Lung microvascular endothelial cell (primary cell): ENCODE data around the gene MAP3K14. TPM values are rescaled to one million over a fixed set of nuclear protein-coding genes. Genes with fewer than 3 reads are reported as not detected.
A peak's percentile ranks its signal among the peaks of the same experiment; 100 is the strongest.
"Not testable (repeated sequence)": the region's sequence is repeated elsewhere in the genome, so short reads cannot be mapped to it uniquely, and the experiment has no call there.

Source experiments
- DNase-seq, 2 donors: peaks; one replicate each; pipeline versions ENCODE4 v3.0.0 to v3.0.0-alpha.2; 2010; ENCODE audit warnings: low read depth in 2 of 2
- total RNA-seq: library from RNA; depleted of rRNA; stranded (reverse); fragments of >200 nt; gene quantifications from 2 replicates; pipeline ENCODE4 v1.2.1, GENCODE V29; 2014

Gene MAP3K14
- total RNA-seq, 1 donor from 2014 or later: 1.8 TPM

- not testable (repeated sequence) for DNase-seq
Measured at GRCh38 chr17:45302220-45302619, 14.6 kb downstream of the MAP3K14 start.

DNA sequence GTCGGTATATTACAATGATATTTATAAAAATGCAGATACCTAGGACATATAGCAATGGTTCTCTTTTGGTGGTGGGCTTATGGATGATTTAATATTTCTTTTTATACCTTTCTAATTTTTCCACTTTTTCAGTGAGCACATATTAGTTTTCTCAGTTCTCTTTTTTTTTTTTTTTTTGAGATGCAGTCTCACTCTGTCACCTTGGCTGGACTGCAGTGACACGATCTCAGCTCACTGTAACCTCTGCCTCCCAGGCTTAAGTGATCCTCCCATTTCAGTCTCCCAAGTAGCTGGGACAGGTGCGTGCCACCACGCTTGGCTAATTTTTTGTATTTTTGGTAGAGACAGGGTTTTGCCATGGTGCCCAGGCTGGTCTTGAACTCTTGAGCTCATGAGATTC is 15.1 kb downstream of the MAP3K14 start:
- no peak for DNase-seq

GRCh38 chr17:45300060-45300751 is 16.6 kb downstream of the MAP3K14 start:
- DNase-seq: no peak

GRCh38 chr17:45299361-45299760 is 17.5 kb downstream of the MAP3K14 start:
- no peak for DNase-seq

DNA sequence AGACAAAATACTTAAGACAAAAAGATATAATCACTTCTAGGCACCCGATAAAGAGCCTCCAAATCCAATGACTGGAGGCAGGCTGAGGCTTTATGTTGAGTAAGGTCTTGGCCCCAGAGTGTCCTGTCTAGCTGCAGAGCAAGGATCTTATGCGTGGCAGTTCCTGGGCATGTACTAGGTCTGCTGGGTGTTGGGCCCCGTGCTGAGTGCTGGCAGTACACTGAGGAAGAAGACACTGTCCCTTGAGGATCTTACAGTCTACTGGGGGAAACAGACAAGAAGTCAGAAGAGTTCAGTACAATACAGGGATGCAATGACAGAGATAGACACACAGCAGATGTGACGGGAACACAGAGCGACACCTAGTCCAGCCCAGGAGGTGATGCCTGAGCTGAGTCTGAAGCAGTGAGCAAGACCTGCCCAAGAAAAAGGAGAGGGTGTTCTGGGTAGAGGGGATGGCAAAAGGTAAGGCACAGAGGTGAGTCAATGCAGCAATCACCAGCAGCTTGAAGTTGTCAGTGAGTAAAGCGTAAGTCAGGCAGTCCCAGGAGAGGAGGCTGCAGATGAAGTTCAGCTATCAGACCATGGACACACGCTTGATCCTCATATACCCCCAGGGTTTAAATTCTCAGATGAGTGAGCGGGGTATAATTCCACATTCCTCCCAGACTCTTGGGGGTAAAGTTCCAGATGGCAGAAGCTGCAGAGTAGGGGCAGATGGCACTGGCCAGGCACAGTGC is 18.1 kb downstream of the MAP3K14 start:
- no peak for DNase-seq

GRCh38 chr17:45296833-45297124 is 20.0 kb downstream of the MAP3K14 start:
- DNase-seq: no peak

DNA sequence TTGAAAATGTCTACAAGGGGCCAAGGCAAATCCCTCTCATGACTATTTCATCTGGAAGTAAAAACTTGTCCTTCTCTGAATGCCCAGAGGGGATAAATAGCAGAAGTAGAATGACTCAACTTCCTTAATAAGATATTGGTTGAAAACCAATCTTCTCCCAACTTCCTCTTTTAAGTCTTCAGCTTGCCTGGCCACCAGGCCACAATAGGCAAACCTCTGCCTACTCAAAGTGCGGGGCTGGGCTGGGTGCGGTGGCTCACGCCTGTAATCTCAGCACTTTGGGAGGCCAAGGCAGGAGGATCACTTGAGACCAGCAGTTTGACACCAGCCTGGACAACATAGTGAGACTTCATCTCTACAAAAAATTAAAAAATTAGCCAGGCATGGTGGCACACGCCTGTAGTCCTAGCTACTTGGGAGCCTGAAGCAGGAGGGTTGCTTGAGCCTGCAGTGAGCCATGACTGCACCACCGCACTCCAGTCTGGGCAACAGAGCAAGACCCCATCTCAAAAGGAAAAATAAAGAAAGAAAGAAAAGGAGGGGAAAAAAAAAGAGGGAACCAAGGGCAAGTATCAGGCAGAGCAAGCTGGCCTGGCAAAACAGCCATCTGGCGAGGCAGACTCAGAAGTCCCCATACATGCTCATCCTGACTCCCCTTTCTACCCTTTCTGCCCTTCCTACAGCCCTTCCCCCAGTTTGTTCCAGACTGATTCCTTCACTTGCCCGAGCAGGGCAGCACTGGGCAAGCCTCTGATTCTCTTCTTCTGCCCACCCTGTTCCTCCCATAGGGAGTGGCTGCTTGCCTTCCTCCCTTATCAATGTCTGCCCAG is 20.6 kb downstream of the MAP3K14 start:
- peak in 1 of 2 donors; percentile 68 for DNase-seq

- peak; percentile 54 to 73 for DNase-seq
Measured at GRCh38 chr17:45294506-45294905, 22.3 kb downstream of the MAP3K14 start.

DNA sequence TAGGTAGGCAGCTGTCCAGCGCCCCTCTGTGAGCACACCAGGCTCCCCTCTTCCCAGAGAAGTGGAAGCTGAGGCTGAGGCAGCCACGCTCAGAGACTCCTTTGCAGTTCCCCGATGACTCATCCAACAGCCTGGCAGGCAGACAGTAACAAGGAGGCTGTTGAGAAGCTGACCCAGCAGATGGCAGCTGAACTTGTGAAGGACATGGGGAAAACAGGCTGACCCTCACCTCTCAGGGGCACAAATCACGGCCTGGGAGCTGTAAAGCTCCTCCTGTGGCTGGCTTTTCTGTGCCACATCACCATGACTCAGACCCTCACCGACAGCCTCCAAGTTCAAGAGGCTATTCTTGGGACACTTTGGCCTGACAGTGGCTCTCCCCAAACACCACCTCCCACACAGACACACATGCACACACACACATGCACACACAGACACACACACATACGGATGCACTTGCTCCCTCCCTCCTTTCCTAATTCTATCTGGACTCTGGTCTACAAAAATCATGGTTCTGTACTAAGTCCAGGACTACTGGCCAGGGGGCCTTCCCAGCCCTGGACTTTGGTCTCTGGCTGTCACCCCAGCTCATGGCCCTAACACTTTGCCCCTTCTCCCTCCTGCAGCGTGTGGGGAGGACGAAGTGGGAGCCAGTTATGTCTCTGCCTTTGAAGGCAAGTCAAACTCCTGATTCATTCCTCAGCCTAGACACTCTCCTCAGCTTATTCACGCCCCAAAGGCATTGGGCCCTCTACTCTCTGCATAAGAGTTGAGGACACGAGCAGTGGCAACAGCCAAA is 23.2 kb downstream of the MAP3K14 start:
- DNase-seq: peak; percentile 31 to 93

DNA sequence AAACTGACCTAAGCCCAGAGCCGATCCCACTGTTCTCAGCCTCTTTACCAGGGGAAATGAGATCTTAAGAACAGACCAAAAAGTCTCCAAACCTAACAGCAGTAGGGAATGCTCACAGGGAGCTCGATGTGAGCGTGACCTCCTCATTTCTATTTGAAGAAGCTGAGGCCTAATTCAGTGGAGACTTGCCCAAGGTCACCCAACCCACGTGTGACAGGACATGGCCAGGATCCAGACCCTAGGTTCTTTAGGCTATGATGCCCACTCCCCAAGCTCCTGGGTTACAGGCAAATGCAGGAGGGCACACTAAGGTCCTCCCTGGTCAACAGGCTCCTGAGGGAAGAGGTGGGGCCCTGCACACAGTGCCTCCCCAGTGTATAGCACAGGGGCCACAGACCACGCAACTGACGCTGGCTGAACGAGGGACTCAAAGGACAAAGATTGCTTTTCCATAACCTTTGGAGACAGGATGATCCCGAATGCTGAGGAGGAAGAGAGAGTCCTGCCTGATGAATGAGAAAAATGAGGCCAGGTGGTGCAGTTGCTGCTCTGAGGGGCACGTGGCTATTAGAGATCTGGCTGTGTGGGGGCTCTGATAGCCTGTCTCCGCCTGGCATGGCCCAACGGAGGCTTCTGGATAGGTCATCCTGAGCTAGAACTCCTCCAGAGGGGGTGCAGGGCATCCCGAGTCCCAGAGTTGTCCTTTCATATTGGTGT is 24.0 kb downstream of the MAP3K14 start:
- no peak for DNase-seq

- DNase-seq: no peak
Measured at GRCh38 chr17:45291171-45291805, 25.5 kb downstream of the MAP3K14 start.

DNA sequence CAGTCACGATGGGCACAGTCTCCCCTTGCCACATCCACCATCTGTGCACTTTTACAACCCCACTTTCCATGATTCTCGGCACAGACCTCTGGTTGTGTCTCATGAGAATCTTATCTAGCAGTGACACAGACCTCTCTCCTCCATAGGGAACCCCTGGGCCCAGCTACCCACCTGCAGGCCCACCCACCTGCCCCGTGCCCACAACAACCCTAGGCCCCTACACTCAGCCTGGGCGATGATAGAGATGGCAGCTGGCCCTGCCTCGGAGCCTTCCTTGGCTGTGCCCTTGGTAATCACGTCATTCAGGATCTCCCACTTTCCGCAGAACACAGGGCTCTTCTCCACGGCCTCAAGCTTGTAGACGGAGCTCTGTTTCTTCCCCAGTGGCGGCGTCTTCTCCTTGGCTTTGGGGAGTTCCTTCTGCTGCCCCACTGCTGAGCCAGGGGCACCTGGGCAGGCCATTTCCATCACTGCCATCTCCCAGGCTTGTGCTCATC is 26.5 kb downstream of the MAP3K14 start:
- no peak for DNase-seq

DNA sequence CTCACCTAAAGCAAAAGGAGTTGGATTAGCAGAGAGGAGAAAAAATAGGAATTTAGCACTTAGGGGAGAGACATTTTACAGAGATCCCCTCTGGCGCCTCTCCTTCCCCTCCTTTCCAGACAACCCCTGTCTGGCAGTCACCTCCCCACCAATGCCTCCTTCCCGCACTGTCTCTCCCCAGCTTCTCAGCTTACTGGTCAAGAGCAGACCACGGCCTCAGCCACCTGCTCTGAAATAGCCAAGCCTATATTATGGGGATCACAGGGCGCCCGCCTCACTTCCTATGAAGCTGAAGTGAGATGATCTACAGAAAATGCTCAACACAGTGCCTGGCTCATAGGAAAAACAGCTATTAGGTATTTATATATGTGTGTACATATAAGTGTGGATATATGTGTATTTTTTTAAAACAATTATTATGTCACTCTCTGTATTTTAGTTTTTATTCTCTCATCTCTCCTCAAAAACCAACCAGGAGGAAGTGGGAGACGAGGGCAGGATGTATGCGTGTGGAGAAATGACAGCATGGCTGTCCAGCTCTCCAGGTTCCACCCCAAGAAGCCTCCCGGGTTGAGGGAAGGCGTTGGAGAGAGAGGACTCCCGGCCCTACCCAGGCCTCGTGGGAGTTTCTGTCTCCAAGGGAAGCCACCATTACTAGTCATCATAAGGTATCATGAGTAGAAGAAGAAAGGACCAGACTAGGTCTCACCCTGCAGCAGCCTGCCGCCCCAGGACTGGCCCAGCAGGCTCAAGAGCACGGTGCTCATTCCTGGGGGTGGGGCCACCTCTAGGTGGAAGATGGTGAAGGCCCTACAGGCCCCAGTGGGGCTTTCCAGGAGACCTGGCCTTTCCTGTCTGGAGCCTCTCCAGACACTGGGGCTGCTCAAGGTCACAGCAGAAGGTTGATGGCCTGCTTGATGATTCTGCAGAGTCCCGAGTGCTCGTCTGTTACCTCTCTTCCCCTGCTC is 27.2 kb downstream of the MAP3K14 start:
- no peak for DNase-seq

- DNase-seq: no peak
Measured at GRCh38 chr17:45288825-45289224, 28.0 kb downstream of the MAP3K14 start.

- DNase-seq: no peak
Measured at GRCh38 chr17:45287526-45288500, 29.0 kb downstream of the MAP3K14 start.

- no peak for DNase-seq
Measured at GRCh38 chr17:45286286-45286685, 30.5 kb downstream of the MAP3K14 start.

GRCh38 chr17:45284176-45285140 is 32.4 kb downstream of the MAP3K14 start:
- DNase-seq: peak in 1 of 2 donors; percentile 38
